ENCODE data around the gene CHMP3. TPM values are rescaled to one million over a fixed set of nuclear protein-coding genes. Genes with fewer than 3 reads are reported as not detected.

Gene CHMP3
- total RNA-seq, 1 experiment from 2014 or later = 129 TPM

GRCh38 chr2:86476918-86477317 lies 86.3 kb downstream of the CHMP3 start:
- no peak overlapping the region for H3K27ac ChIP-seq (ENCODE audit: low read length)
- BruUV-seq (replicated peaks) = no TSS peak
- no peaks in the 10 kb centered on the region for H3K9me3 ChIP-seq (ENCODE audit: control insufficient read depth, insufficient read depth, low read depth, low read length)
- CTCF ChIA-PET = no interaction called here
- TF ChIP-seq POLR2AphosphoS5 (IDR thresholded peaks at IDR 0.05; ENCODE audit: low read depth, low read length) (no peak), CTCF (IDR thresholded peaks at IDR 0.05) (no peak), TCF7L2 (IDR thresholded peaks at IDR 0.05; ENCODE audit: low read depth, low read length) (no peak), REST (IDR thresholded peaks at IDR 0.05; ENCODE audit: insufficient read depth in 1 of 2, low read depth in 2 of 2, low read length in 1 of 2) (no peak)
- in situ Hi-C loops (cut with HindIII; ENCODE audit: low pct_unique_long_range_greater_than_20kb, low sequenced_read_pairs) (no loop called here), intact Hi-C loops (cut with micrococcal nuclease; ENCODE audit: unreplicated experiment) (no loop called here)
- no peaks in the 10 kb centered on the region for H3K27me3 ChIP-seq (ENCODE audit: control insufficient read depth, insufficient read depth, low read length)
- no peaks in the 10 kb centered on the region for H3K4me1 ChIP-seq (ENCODE audit: control insufficient read depth, insufficient read depth, low read length)
- H3K4me3 ChIP-seq (ENCODE audit: low read depth in 2 of 2, low read length in 2 of 2) = no peak overlapping the region
- DNase-seq (ENCODE audit: low read depth, low spot score) = no peak
- peaks cover 27% of the 10 kb centered on the region for H3K36me3 ChIP-seq (ENCODE audit: control insufficient read depth, insufficient read depth, low read length)
- no peak for ATAC-seq
- POLR2A ChIA-PET = no interaction called here

- in situ Hi-C loops (cut with HindIII; ENCODE audit: low pct_unique_long_range_greater_than_20kb, low sequenced_read_pairs) (no loop called here), intact Hi-C loops (cut with micrococcal nuclease; ENCODE audit: unreplicated experiment) (no loop called here)
- POLR2A ChIA-PET = interaction anchor here (0.6 kb wide), 1 partner anchor 8 kb away, joined by 3 read pairs; no protein-coding TSS in a partner anchor
- H3K9me3 ChIP-seq (ENCODE audit: control insufficient read depth, insufficient read depth, low read depth, low read length) = no peaks in the 10 kb centered on the region
- no peaks in the 10 kb centered on the region for H3K27me3 ChIP-seq (ENCODE audit: control insufficient read depth, insufficient read depth, low read length)
- CTCF ChIA-PET = no interaction called here
- BruUV-seq (replicated peaks) = no TSS peak
- TF ChIP-seq SIN3A (IDR thresholded peaks at IDR 0.05; ENCODE audit: borderline replicate concordance, insufficient read depth, low read depth, low read length) (no peak), TCF7L2 (IDR thresholded peaks at IDR 0.05; ENCODE audit: low read depth, low read length) (no peak), REST (IDR thresholded peaks at IDR 0.05; ENCODE audit: insufficient read depth in 1 of 2, low read depth in 2 of 2, low read length in 1 of 2) (no peak), CTCF (IDR thresholded peaks at IDR 0.05) (no peak), POLR2AphosphoS5 (IDR thresholded peaks at IDR 0.05; ENCODE audit: low read depth, low read length) (no peak)
- peaks cover 24% of the 10 kb centered on the region for H3K36me3 ChIP-seq (ENCODE audit: control insufficient read depth, insufficient read depth, low read length)
- ATAC-seq (no peak), DNase-seq (ENCODE audit: low read depth, low spot score) (no peak)
- no peaks in the 10 kb centered on the region for H3K4me1 ChIP-seq (ENCODE audit: control insufficient read depth, insufficient read depth, low read length)
- H3K4me3 ChIP-seq (ENCODE audit: low read depth in 2 of 2, low read length in 2 of 2) = no peak overlapping the region
- H3K27ac ChIP-seq (ENCODE audit: low read length) = no peak overlapping the region
These were observed 87.2 kb downstream of the CHMP3 start for GRCh38 chr2:86476092-86476491.

Measured in Panc1 (cell line).